Stimulated activated CD4-positive, alpha-beta T cell treated with anti-CD3 and anti-CD28 coated beads, Interleukin-1b, Interleukin-23, amount 100 ng/mL, for 48 hours (primary cell): ENCODE results near the gene MAD1L1.

Source experiments
- DNase-seq: peaks from one replicate; pipeline ENCODE4 v3.0.0-alpha.2; 2020

The MAD1L1 gene

GRCh38 chr7:1994931-1995330 is 237.8 kb downstream of the MAD1L1 start:
- DNase-seq, result no peak

DNA sequence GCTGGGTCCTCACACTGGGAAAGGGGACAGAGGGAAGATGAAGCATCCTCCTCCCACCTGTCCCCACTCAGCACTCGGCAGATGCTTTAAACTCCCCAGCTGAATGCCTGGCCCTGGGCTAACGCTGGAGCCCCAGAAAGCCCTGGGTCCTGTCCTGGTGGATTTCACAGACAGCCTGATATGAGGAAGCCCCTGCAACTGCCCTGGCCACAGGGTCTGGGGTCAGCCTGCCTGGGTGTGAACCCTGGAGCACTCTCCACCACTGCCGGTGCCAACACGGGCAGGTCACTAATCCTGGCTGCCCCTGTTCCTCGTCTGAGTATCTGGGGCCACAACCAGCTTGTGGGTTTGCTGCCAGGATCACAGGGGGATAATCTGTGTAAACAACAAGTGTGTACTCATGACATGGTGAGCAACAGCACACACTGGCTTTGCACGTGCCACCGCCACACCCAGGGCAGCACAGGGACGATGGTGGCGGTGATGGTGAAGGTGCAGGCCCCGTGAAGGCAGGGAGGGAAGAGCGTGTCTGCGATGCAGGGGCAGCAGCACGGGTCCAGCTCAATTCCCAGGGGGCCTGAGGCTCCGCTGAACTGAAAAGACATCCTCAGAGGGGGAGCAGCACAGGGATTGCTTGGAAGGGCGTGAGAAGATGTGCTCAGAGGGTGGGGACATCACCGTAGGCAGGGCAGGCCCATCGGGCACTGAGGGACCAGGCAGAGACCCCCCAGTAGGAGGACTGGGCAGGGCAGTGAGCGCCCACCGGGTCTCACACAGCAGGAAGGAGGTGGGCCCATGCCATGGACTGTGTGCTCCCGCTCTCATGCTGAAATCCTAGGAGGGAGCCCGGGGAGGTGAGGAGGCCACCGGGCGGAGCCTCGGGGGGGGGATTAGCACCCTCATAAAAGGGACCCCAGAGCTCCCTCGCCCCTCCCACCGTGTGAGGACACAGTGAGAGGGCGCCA is 238.7 kb downstream of the MAD1L1 start:
- DNase-seq, result no peak

DNA sequence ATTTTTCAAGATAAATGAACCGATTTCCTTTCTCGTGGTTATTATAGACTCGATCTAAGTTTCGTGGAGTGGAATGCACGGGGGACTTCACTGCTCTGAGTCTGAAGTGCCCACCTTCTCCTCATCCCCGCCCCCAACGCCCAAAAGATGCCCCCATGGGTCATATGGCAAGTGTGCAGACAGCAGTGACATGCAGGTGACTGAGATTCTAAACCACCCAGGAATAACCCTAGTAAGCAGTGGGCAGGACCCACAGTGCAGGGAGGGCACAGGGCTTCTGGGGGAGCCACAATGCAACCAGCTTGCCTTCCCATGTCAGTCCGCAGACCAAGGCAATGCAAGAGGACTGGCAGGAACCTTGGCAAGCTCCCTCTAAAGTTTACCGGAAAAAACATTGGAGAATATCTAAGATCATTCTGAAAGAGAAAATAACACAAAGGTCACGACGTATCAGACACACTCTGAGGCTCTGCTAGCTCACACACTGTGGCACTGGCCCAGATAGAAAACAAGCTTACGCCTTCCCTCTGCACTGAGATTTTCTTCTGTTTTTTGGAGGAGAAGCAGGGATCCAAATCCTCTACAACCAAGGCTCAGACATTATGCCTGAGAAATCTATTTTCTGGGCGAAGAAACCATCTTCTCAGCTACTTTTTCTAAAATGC is 239.6 kb downstream of the MAD1L1 start:
- DNase-seq, result no peak

GRCh38 chr7:1992554-1992953 is 240.2 kb downstream of the MAD1L1 start:
- DNase-seq, result no peak

DNA sequence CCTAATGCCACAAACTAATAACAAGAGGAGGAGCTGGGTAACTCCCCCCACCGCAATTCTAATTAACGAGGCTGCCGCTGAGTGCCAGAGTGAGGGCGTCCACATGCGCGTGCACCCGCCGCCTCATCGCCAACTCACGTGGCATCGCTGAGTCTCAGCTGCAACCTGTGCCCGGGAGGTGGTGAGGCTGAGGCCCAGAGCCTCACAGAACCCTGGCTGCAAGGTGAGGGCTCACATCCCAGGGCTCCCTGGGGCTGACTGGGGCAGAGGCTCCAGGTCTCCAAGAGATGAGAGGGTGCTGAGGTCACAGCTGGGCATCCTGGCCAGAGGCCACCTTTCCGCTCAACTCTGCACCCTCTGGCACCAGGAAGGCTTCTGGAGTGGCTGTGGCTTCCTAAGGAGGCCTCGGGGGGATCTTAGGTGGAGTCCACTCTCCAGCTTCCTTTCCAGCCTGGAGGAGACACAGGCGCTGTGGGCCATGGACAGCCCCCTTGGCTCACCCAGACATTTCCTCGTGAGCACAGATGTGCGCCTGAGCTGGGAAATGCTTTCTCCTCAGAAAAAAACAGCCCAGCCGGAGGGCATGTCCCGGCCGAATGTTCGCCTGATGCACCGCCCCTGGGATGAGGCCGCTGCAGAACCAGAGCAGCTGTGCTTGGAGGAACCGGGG is 242.6 kb downstream of the MAD1L1 start:
- no peak for DNase-seq

DNA sequence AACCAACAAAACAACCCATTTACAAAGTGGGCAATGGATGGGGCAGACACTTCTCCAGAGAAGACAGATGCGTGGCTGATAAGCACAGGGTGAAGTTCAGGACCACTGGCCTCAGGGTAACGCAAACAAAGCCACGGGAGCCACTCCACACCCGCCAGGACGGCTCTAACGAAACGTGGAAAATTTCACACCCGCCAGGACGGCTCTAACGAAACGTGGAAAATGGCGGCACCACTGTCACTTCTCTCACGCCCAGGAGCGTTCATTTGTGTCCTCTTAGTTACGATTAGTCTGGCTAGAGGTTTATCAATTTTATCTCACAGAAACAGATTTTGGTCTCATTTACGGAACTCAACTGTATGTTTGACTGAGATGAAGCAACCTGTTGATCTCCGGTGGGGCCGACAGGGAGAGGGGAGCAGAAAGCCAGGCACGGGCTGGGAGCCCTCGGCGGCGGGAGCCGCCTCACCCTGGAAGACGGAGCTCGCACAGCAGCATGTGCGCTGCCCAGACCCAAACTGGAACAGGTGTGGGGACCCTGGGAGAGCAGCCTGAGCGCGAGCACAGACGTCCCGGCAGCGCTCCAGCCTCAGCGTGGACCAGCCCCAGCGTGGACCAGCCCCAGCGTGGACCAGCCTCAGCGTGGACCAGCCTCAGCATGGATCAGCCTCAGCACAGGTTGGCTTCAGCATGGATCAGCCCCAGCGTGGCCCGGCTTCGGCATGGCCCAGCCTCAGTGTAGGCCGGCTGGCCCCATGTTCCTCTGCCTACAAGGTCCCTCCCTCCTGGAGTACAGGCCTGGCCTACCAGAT is 243.5 kb downstream of the MAD1L1 start:
- no peak for DNase-seq

GRCh38 chr7:1988533-1988930 is 244.2 kb downstream of the MAD1L1 start:
- DNase-seq, result no peak

GRCh38 chr7:1987591-1988532 is 244.9 kb downstream of the MAD1L1 start:
- no peak for DNase-seq

DNA sequence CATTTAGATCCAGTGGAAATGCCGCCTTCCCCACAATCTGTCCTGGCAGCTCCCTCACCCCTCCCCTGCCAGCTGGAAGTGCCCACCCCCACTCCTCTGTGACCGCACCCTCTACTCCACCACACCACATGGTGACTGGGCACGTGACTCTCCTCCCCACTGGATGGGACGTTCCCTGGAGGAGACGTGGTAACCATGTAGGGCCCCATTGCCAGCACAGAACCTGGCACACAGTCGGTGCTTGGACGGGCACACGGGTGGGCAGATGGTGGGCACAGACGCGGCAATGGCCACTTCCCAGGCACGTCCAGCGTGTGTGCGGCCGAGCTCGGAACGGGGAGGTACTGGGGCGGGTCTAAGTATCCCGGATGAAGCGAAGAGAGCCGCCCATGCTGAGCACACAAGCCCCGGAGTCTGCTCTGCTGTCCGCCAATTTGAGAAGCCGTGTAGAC is 245.6 kb downstream of the MAD1L1 start:
- DNase-seq, result no peak

DNA sequence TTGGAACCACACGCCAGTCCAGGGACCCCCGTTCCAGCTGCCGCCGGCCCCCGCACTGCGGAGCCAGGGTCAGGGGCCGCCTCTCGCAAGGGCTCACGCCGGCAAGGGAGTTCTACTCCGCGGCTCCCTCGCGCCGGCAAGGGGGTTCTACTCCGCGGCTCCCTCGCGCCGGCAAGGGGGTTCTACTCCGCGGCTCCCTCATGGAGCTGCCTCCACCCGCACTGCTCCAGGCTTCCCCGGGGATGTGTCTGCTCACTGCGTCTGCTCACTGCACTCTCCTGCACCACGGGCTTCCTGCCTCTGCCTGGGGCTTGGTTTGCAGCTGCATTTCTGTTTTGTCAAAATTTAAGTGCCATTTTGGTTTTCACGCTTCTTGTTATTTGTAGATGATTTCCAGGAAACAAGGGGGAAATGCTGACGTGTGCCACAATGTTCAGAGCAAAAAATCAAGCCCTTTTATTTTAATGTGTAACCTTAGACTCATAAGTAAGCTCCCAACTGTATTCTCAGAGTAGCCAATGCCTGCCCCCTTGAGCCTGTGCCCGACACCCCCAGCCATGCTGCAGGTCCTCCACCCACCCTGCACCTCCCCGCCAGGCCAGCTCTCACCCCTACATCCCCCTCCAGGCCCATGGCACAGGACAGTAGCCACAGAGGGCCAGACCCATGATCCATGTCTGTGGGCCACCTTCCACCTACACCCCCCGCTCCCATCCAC is 246.2 kb downstream of the MAD1L1 start:
- DNase-seq, result no peak

- no peak for DNase-seq
Observed at GRCh38 chr7:1985936-1986335, 246.8 kb downstream of the MAD1L1 start.

GRCh38 chr7:1985042-1985441 is 247.7 kb downstream of the MAD1L1 start:
- DNase-seq, result no peak

DNA sequence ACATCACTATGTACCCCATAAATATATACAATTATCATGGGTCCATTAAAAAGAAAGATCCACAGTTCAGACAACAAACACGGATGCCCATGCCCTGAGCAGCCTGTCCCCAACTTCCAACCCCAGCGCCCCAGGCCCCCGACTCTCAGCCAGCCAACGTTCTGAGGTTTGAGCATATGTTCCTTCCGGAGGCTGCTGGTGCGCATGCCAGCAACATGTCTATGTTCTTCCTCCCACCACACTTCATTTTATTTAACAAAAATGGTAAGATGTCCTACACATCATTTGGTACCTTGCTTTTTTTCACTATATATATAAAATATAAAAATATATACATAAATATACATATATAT is 250.9 kb downstream of the MAD1L1 start:
- DNase-seq, result no peak

- DNase-seq, result no peak
Observed at GRCh38 chr7:1981201-1981877, 251.4 kb downstream of the MAD1L1 start.

DNA sequence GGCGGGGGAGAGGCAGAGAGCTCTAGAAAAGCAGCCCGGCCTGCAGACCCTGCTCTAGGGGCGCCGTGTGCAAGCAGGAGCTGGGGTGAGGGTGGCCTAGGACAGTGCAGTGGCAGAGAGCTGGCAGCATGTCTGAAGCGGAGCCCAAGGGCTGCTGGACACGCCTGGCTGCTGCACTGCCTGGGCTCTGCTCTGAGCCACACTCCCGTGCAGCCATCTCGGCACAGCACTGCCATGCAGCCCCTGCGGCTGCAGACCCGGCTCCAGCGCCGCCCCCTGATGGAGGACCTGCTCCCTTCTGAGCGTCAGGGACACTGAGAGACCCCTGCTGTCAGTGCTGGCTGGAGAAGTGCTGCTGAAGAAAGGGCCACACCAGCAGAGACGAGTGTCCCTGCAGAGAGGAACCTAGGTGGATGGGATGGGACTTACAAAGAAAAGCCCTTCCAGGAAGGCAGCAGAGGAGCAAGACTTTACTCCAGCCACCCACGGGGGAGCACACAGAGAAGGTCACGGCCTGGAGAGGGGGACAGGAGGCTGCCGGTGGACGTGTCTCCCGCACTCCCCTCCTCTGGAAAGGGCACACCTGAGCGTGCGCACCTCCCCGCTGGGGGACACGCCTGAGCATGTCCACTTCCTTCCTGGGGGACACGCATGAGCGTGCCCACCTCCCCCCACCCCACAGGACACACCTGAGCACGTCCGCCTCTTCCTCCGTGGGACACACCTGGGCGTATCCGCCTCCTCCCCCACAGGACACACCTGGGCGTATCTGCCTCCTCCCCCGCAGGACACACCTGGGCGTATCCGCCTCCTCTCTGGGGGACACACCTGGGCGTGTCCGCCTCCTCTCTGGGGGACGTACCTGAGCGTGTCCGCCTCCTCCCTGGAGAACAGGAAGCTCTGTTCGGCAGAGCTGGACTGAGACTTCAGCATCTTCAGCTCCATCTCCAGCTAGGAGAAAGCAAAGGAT is 252.9 kb downstream of the MAD1L1 start:
- DNase-seq, result no peak

DNA sequence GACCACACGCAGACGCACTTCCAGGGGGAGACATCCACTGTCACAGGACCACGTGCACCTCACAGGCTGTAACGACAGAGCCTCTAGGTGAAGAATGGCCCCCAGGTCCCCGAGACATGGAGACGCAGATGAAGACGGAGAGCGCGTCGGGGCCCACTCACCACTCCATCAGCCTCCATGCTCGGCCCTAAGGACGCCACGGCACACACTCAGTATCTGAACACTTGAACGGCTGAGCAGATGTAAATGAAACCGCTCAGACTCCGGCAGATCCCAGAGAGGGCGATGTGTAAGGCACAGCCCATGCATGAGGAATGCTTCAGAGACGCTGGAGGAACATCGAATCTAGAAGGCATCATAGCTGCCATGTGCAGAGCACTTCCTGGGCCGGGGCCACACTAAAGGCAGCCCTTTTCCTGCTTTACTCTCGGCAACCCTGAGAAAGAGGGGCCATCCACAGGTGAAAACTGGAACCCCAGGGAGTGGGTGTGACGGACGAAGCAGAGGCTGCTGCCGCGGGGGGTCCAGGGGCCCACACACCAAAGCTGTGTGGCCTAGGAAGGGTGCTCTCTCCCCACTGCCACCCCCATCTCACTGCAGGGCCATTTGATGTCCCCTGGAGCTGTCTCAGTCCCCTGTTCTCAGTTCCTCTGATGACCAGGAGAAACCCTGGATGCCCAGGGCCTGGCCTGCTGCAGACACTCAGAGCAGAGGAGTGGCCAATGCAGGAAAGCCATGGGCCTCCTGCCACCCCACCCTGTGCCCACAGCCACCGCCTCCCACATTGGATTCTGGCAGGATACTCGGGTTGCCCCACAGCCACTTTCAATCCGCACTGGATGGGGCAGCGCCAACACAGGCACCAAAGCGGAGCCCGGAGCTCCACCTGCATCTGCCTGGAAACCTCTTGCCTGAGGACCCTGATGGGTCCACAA is 253.8 kb downstream of the MAD1L1 start:
- no peak for DNase-seq

DNA sequence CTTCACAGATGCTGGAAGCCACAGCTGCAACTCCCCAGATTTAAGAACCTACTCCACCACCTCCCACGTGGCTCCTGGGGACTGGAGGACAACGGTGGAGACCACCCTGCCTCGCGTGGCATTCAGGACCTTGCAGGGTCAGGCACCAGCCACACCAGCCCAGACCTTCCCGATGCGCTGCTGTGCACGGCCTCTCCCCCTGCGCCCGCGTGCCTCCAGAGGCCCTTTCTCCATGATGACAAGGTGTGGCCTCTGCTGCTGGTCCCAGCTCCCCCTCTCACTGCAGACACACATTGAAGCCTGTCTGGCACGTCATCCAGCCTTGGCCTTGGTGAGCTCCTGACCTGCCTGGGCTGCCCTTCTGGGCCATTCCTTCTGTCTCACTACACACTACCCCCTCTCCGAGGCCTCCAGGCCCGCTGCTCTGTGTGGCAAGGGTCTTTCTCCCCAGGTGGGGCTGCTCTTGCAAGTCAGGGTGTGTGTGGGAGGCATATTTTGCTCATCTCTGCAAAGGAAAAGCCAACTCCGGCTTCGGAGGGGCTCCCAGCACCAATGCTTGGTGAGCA is 254.8 kb downstream of the MAD1L1 start:
- DNase-seq, result no peak
